CD4-positive, alpha-beta T cell treated with Interleukin-4 for 1 hour (primary cell): ENCODE results near the gene ELMOD3.
"Not testable (repeated sequence)": the region's sequence is repeated elsewhere in the genome, so short reads cannot be mapped to it uniquely, and the experiment has no call there.

Source experiments
- DNase-seq, 2 donors: peaks; one replicate each; pipeline ENCODE4 v3.0.0-alpha.2; 2020 to 2022

The ELMOD3 gene

GRCh38 chr2:85377083-85377482 lies 22.5 kb downstream of the ELMOD3 start:
- DNase-seq: no peak

GRCh38 chr2:85378257-85378656 lies 23.7 kb downstream of the ELMOD3 start:
- no peak for DNase-seq

GRCh38 chr2:85380048-85380447 lies 25.5 kb downstream of the ELMOD3 start:
- DNase-seq: no peak

GRCh38 chr2:85383151-85383550 lies 28.6 kb downstream of the ELMOD3 start:
- not testable (repeated sequence) for DNase-seq

GRCh38 chr2:85383850-85384249 lies 29.3 kb downstream of the ELMOD3 start:
- no peak for DNase-seq

- DNase-seq: no peak
Measured at GRCh38 chr2:85385746-85386145, 31.2 kb downstream of the ELMOD3 start.

GRCh38 chr2:85387754-85388153 lies 33.2 kb downstream of the ELMOD3 start:
- no peak for DNase-seq

- no peak for DNase-seq
Measured at GRCh38 chr2:85388878-85389538, 34.4 kb downstream of the ELMOD3 start.

- DNase-seq: peak; percentile 70 to 72
Measured at GRCh38 chr2:85390941-85391669, 36.5 kb downstream of the ELMOD3 start.

GRCh38 chr2:85393836-85394235 lies 39.3 kb downstream of the ELMOD3 start:
- DNase-seq: no peak

- no peak for DNase-seq
Measured at GRCh38 chr2:85394261-85394681, 39.7 kb downstream of the ELMOD3 start.

- DNase-seq: no peak
Measured at GRCh38 chr2:85394976-85395375, 40.4 kb downstream of the ELMOD3 start.

GRCh38 chr2:85395912-85396475 lies 41.4 kb downstream of the ELMOD3 start:
- DNase-seq: no peak

GRCh38 chr2:85396531-85397470 lies 42.2 kb downstream of the ELMOD3 start:
- no peak for DNase-seq

GRCh38 chr2:85397925-85398331 lies 43.4 kb downstream of the ELMOD3 start:
- DNase-seq: no peak

- DNase-seq: no peak
Measured at GRCh38 chr2:85398426-85399182, 44.0 kb downstream of the ELMOD3 start.

GRCh38 chr2:85399183-85399455 lies 44.5 kb downstream of the ELMOD3 start:
- no peak for DNase-seq

GRCh38 chr2:85400023-85400422 lies 45.5 kb downstream of the ELMOD3 start:
- DNase-seq: no peak

- no peak for DNase-seq
Measured at GRCh38 chr2:85400541-85401463, 46.2 kb downstream of the ELMOD3 start.

- DNase-seq: no peak
Measured at GRCh38 chr2:85401464-85401805, 46.9 kb downstream of the ELMOD3 start.

GRCh38 chr2:85401844-85402243 lies 47.3 kb downstream of the ELMOD3 start:
- DNase-seq: no peak
